OCI-M2 (cell line): ENCODE data around the gene NPM1.

Experiments
- DNase-seq: peaks from one replicate; lab custom pipeline; 2025; ENCODE audit not compliant: unreplicated experiment; lab: John Stamatoyannopoulos, UW

The NPM1 gene

GRCh38 chr5:171447226-171447625, 59.6 kb downstream of the NPM1 start:
- DNase-seq = no peak

- DNase-seq = no peak
These were observed 61.8 kb downstream of the NPM1 start for GRCh38 chr5:171449426-171449825.

GRCh38 chr5:171450423-171451331, 63.0 kb downstream of the NPM1 start:
- no peak for DNase-seq

GRCh38 chr5:171451421-171451820, 63.8 kb downstream of the NPM1 start:
- no peak for DNase-seq

GRCh38 chr5:171453056-171453725, 65.5 kb downstream of the NPM1 start:
- DNase-seq = no peak

- DNase-seq = no peak
These were observed 66.3 kb downstream of the NPM1 start for GRCh38 chr5:171453988-171454387.

- no peak for DNase-seq
These were observed 66.9 kb downstream of the NPM1 start for GRCh38 chr5:171454549-171454948.

- no peak for DNase-seq
These were observed 67.9 kb downstream of the NPM1 start for GRCh38 chr5:171455522-171455921.

- no peak for DNase-seq
These were observed 69.7 kb downstream of the NPM1 start for GRCh38 chr5:171457208-171457981.

GRCh38 chr5:171459839-171460238, 72.2 kb downstream of the NPM1 start:
- no peak for DNase-seq
